GM19240 (cell line): ENCODE results near the gene SEMA4G.
A peak's percentile ranks its signal among the peaks of the same experiment; 100 is the strongest.

ENCODE experiments used
- DNase-seq: peaks from one replicate; pipeline ENCODE4 v3.0.0; 2011; ENCODE audit warnings: low spot score; ENCODE audit not compliant: insufficient read length

SEMA4G gene, protein sequence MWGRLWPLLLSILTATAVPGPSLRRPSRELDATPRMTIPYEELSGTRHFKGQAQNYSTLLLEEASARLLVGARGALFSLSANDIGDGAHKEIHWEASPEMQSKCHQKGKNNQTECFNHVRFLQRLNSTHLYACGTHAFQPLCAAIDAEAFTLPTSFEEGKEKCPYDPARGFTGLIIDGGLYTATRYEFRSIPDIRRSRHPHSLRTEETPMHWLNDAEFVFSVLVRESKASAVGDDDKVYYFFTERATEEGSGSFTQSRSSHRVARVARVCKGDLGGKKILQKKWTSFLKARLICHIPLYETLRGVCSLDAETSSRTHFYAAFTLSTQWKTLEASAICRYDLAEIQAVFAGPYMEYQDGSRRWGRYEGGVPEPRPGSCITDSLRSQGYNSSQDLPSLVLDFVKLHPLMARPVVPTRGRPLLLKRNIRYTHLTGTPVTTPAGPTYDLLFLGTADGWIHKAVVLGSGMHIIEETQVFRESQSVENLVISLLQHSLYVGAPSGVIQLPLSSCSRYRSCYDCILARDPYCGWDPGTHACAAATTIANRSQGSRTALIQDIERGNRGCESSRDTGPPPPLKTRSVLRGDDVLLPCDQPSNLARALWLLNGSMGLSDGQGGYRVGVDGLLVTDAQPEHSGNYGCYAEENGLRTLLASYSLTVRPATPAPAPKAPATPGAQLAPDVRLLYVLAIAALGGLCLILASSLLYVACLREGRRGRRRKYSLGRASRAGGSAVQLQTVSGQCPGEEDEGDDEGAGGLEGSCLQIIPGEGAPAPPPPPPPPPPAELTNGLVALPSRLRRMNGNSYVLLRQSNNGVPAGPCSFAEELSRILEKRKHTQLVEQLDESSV

DNA sequence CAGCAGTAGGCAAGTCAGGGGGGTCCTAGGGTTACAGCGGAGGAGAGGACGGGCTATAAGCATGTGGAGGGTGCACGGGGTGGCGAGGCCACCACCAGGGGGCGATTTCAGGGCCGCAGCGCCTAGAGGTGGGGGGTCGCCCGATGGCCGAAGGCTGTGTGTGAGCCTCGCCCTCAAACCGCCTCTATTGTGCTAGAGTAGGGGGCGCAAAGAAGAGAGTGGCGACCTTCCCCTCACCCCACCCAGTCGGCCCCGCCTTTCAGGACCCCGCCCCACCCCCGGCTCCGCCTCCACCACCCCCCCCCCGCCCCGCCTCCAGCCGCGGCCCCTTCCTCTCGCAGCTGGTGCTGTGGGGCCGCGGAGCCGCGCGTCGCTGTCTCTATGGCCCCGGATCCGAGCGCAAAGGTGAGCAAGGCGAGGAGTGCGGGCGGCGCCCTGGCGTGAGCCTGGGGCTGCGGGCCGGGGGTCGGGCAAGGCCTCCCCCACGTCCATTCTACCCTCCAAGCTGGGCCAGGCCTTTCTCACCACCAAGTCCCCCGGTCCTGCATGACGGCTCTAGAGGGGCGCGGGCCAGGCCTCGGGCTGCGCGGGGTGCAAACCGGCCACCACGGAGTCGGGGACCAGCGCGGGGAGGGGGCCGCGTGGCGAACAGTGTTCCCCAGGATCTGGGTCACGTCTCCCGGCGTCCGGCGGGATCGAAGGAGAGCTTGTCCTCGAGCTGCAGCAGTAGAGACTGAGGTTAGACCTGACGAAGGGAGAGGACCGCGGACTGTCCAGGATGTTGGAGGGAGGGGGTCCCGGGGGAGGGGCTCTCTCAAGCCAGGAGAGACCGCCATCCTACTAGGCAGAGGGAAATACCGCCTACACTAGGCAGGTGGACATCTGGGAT lies at the start of gene SEMA4G:
Gene SEMA4G (plus strand): TSS at position 318 of the 889 bp plus-strand sequence. CDS start 3,409 bp downstream, outside the sequence.
- peak; percentile 31 for DNase-seq

DNA sequence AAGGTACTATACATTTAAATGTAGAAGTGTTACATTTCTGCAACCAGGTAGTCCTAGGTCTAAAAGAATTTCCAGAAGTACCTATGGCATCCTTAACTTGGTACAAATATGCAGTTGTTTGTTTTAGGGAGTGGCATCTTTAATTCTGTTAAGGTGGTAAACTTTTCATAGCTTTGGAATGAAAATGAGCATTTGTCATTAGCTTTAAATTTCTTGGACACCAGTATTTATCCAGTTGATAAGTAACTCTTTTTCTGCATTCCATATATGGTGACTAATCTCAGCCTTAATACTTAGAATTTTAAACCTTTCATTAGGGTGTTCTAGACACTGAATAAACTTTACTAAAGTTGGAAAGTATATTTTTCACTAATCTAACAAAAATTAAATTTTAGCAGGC lies 45.7 kb upstream of the SEMA4G start:
- DNase-seq = no peak

DNA sequence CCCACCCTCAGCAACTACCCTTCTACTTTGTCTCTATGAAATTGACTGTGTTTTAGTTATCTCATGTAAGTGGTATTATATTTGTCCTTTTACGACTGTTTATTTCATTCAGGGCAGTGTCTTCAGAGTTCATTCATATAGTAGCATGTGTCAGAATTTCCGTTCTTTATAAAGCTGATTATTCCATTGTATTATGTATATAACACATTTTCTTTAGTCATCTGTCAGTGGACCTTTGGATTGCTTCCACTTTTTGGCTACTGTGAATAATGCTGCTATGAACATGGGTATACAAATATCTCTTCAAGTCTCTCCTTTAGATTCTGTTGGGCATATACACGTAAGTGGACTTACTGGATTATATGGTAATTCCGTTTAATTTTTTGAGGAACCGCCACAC lies 42.0 kb upstream of the SEMA4G start:
- DNase-seq = no peak

DNA sequence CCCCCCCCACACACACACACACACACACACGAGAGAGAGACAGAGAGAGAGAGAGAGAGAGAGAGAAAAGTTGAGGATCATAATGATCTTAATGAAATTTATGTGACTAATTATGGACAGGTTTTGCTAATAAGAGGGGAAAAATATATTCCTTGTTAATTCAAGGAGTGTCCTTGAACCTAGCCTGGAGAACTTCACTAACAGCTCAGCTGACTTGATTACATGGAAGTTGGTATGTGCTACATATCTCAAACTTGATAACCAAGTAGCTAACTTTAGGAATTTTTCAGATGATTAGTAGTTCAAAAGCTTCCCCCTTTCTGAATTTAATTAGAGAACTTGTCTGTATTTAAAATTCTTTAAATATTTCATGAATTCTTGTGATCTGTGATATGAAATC lies 41.3 kb upstream of the SEMA4G start:
- DNase-seq = no peak

DNA sequence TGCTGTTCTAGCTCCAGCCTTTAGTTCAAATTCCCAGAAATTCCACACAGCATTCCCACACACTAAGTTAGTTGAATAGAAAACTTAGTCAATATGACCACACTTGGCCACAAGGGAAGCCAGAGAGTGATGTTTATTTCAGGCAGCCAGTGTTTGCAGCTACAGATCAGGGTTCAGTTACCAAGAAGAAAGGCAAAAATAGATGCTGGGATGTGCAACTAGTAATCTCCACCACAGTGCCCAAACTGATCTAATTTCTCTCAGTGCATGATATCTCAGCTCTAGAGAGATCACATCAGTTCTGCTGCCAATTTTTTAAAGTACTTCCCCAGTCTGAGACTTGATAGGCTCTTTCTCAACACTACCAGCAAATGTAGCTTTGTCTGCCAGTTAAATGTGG lies 38.9 kb upstream of the SEMA4G start:
- no peak for DNase-seq

DNA sequence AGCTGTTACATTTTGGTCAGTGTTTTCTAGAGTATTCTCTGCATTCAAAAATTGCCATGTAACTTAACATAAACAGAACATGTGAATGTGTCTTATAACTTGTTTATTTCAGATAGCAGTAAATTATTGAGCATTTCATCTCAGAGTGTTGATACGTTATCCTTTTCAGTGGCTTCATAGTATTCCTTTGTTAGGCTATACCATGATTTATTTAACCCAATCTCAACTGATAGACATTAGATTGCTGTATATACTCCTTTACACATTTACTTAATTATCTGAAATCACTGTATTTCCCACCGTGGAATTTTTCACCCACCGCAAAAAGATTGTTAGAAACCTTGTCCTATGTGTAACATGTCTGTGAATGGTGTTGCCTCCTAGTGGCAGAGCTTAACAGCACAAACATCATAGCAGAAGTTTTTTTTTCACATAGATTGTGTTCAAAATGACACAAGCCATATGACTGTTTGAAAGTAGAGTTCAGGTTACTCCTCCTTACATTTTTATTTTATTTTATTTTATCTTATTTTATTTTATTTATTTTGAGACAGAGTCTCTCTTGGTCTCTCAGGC lies 35.1 kb upstream of the SEMA4G start:
- DNase-seq = no peak

DNA sequence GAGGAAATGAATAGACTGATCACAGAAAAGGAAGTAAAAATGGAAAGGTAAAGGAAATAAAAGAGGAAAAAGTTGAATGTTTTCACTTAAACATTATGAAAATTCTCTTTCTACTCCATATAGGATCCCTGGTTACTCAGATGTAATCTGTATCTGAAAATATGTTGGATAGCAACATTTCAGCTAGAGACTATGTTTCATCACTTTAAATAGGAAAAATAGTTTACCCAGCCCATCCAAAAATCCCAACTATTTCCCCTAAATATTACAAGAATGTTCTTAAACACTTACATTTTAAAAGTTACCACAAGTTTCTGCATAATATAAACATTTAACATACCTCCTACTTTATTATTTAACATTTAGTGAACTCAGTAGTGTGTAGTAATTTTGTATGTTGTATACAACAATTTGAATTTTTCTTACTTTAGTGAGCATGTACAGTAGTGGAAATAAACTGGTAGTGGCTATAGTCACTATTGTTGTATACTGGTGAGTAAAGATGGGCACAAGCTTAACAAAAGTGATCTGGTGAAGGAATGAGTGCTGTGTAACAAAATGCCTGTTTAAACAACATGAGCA lies 29.4 kb upstream of the SEMA4G start:
- no peak for DNase-seq

DNA sequence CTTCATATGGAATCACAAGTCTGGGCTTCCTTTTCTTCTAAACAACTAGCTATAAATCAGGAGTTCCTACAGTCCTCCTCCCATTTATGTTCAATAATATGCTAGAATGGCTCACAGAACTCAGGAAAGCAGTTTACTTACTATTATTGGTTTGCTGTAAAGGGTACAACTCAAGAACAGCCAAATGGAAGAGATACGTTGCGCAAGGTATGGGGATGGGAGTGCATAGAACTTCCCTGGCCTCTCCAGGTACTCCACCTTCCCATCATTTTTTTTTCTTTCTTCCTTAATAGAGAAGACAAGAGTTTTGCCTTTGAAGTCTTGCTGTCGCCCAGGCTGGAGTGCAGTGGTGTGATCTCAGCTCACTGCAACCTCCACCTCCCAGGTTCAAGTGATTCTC lies 27.1 kb upstream of the SEMA4G start:
- DNase-seq = no peak

DNA sequence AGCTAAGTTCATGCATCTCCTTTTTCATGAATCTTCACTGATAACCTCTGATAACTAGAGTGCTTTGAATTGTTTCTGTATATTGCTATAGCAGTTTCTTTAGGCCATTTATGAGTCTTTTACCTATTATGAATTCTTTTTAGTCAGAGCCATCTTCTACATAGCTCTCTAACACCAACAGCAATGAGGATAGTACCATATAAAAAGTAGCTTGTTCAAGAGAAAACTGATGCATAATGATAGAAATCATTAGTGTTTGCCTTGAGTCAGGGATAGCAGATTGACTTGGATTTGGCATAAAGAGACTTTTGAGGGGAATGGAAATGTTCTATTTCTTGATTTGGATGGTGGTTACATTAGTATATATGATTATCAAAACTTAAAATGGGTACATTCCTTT lies 25.8 kb upstream of the SEMA4G start:
- DNase-seq = no peak

DNA sequence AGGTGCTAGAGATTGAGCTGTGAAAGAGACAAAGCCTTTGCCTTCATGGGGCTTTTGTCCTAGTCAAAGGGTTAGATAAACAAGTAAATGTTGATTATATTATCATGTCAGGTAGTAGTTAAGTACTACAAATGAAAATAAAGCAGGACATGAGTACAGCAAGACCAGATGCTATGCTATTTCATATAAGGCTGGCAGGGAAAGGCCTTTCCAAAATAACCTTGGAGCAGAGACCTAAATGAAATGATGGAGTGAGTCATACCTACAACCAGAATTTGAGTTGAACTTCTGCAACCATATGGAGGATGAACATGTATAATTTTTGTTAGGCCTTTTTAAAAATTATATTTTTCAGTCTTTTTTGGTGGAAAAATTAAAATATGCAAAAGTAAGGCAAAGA lies 23.6 kb upstream of the SEMA4G start:
- DNase-seq = no peak

DNA sequence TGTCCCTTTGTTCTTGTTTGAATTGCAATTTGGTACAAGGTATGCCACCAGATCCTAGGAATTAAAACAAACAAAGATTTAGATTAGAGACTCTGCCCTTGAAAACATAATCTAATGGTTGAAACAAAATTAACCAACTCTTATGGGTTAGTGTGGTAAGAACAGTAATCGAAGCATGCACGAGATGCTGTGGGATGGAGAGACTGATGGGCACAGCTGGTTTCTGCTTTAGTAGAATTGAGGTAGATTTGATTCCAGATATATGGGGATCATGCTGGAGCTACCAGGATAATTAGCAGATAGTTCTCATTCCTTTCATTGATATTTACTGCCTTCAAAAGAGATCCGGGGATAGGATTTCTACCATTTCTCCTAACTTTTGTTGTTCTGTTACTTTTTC lies 20.4 kb upstream of the SEMA4G start:
- no peak for DNase-seq

DNA sequence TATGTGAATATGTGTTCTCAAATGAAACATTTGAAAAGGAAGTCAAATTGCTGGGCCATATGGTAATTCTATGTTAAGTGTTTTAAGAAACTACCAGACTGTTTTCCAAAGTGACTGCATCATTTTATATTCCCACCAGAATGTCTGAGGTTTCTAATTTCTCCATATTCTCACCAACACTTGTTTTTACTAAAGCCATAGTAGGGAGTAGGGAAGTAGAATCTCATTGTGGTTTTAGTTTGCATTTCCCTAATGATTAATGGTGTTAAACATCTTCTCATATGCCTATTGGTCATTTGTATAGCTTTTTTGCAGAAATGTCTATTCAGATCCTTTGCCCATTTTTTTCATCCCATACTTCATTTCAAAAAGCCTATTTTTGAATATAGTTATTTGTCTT lies 9.1 kb upstream of the SEMA4G start:
- no peak for DNase-seq

DNA sequence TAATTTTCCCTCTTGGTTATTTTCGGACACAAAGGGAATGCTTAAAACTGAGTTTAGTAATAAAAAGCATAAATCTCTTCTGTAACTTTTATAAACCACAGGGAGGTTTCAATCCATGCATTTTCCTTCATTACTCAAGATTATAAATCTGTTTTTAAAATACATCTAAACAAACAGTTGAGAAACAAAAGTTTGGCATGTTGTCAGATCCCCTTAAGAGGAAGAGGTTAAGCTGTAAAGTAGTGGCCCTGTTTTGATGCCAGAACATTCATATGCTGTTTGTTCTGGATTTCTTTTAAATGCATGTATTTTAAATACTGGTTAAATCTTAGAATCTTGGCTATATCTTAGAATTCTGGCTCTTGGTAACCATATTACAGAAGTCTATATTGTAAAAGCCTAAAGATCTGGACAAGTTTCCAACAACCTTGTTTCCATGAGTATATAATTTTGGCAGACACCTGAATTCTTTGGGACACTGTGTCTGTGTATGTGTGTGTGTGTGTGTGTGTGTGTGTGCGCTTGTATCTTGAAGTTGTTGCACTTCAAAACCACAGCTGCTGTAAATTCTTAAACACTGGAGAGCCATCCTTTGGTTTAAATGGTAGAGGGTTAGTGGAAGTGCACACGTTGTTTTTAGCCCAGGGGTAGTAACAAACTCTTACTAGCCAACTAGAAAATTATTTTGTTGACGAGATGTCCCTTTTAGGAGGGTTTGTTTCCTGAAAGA lies 6.8 kb upstream of the SEMA4G start:
- DNase-seq = no peak

DNA sequence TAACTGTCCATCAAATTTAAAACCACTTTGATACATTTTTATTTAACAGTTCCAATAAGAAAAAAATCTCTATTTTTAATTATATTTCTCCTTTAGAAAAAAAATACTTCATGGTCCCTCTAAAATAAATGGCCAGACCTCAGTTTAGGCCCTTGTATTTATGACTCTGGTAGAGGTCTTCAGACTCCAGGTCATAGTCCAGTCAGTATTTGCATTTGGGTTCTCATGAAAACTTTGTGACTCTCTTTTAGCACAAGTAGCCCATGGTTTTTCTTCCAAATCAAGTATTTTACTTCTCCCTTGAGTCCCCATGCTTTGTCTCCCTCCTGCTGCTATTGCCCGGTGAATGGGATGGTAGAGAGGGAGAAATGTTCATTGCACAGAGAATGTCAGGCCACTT lies 5.5 kb upstream of the SEMA4G start:
- DNase-seq = no peak

DNA sequence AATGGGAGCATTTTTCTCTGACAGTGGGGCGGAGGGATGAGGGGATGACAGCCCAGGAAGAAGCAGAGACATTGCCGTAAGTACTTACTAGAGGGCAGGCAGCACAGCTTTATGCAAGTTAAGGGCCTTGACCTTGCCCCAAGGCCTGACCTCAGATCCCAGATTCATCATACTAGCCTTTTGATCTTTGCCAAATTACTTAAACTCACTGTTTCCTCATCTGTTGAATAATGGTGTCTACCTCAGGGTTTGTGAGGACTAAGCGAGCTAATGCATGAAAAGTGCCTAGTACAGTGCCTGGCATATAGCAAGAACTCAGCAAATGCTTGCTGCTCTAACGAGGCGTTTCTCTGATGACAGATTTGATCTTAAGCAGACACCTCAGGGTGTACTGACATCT lies 3.5 kb upstream of the SEMA4G start:
- DNase-seq = no peak

DNA sequence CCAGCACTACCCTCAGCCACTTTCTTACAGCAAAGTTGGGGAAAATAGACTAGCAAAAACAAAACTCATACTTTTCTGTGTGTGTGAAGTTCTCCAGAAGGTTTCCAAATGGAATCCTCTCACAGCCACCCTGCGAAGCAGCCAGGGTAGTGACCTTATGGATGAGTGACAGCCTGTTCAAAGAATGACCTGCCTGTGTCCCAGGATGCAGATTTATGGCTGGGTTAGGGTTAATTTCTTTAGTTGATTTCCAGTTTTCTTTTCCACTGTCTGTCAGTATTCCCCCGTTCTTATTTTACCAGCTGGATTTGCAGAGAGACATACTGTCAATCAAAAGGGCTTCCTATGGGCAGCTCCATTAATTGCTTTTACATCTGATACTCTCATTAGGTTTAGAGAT lies 2.4 kb upstream of the SEMA4G start:
- DNase-seq = no peak

DNA sequence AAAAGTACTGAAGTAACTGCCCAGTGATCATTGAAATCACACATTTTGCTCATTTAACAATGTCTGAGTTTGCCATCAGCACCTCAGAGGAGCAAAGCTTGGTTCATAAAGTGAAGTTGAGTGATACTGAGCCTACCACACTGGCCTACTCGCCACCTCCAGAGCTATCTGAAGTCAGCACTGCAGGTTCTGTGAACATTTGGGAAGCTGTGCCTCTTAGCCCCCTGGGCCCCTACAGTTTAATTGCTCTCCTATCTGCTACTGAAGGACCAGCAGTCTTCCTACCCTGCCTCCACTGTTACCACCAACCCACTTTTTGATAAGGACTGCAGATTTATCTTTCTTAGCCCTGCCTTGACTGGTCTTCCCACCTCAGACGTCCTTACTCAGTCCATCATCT lies 2.0 kb upstream of the SEMA4G start:
- DNase-seq = no peak

DNA sequence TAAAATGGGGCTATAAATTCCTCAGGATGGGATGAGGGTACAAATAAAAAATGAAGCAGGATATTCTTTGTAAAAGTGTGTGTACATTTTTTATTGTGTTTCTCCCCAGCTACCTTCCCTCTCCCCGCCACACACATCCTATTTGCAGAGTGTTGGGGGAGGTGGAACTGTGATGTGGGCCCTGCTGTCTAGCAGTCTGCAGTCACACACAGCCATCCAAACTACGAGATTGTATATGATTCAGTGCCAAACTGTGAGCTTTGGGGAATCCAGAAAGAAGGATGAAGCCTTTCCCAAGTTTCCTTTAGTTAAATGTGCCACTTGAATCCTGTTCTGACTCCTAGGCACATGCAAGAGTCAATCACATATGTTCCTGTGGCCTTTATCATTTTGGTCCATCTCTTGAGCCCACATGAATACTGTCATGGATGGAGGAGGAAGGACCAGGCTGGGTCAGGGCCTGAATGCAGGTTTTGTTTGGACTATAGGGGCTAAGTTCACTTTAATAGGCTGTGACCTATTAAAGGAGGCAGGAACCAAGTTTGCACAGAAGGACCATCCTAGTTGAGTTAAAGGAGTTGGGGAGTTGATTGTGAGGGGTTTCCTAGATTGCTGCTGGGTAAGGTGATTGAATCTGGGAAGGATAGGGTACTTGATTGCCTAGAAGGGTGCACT lies 1.1 kb upstream of the SEMA4G start:
- DNase-seq = no peak

DNA sequence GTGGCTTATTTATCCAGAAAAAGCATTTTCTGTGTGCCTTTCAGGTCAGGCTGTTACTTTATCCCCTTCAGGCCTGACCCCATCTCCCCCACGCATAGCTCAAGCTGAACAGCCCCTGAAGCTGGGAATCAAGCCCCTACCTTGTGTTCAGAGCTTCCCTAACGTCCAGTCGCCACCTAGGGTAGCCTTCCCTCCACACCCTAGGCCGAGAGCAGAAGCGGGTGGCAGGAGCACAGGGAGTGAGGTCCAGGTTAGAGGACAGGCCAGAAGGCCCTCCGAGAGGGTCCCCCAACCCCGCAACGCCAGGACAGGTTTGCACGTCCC lies 479 bp upstream of the SEMA4G start:
- no peak for DNase-seq
